Kidney tubule cell (primary cell): Measurements from ENCODE around the gene EVI2A.
A peak's percentile ranks its signal among the peaks of the same experiment; 100 is the strongest.
"Not testable (repeated sequence)": the region's sequence is repeated elsewhere in the genome, so short reads cannot be mapped to it uniquely, and the experiment has no call there.

Experiments
- DNase-seq: peaks from one replicate; pipeline ENCODE4 v3.0.0-alpha.2; 2018; ENCODE audit warnings: low spot score

Gene EVI2A

DNA sequence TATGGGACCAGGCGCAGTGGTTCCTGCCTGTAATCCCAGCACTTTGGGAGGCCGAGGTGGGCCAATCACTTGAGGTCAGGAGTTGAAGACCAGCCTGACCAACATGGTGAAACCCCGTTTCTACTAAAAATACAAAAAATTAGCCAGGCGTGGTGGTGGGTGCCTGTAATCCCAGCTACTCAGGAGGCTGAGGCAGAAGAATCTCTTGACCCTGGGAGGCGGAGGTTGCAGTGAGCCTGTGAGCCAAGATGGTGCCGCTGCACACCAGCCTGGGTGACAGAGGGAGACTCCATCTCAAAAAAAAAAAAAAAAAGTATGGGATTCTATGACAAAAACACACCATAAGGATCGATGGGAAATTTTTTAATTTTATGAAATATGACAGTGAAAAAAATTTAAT lies 9.2 kb downstream of the EVI2A start:
- DNase-seq = not testable (repeated sequence)

DNA sequence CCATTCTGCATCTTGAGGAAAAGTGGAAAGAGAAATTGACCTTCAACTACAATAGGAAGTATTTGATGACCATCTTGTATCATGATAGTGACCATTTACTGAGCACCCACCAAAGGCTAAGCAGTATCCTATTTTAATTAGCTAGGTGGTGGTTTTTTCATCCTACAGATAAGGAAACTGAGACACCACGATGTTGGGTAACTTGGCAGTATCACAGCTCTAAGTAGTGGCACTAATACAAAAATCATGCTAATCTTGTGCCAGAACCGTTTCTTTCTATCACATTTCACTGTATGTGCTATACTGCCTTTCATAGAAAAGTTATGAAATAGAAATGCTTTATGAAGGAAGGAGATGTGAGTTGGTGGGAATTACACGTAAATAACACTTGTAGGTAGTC lies 9.9 kb downstream of the EVI2A start:
- no peak for DNase-seq

DNA sequence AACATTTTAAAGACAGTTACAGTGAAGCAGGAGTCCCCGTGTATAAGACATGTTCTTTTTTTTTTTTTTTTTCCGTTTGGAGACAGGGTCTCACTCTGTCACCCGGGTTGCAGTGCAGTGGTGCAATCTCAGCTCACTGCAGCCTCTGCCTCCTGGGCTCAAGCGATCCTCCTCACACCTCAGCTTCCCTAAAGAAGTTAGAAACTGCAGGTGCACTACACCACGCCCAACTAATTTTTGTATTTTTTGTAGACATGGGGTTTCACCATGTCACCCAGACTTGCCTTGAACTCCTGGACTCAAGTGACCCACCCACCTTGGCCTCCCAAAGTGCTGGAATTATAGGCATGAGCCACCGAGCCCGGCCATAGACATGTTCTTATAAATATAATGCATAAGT lies 10.5 kb downstream of the EVI2A start:
- no peak for DNase-seq

DNA sequence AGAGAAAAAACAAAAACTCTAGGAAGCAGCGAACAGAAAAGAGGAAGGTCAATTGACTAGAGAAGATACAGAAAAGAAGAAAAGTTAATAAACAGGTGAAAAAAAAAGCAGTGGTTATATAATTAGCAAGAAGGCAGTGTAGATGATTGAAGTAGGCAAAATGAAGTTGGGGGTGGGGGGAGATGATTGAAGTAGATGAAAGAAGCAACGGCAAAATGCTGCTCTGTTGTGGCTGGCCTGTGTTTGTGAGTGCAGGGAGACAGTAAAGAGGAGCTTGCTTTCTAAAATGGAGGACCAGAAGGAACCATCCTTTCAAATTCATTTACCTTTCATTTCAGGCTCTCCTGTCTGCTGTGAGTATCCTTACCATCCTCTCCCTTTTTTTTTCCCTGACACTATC lies 11.2 kb downstream of the EVI2A start:
- no peak for DNase-seq

DNA sequence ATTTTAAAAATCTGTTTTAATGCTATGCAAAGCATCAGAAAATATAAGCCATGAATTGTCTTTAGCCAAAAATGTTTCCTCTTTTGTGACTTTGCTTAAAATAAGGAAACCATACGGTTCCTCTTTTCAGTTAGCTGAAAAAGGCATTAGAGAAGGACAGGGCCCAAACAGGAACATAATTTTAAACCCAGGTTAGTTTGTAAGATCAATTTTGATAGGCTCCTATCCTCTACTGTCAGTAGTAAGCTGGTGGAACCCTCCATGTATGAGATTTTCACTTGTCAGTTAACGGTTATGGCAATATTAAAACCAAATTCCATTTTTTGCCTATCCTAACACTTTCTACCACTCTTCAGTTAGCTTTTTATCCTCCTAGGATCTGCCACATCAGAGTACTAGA lies 11.9 kb downstream of the EVI2A start:
- DNase-seq = no peak

DNA sequence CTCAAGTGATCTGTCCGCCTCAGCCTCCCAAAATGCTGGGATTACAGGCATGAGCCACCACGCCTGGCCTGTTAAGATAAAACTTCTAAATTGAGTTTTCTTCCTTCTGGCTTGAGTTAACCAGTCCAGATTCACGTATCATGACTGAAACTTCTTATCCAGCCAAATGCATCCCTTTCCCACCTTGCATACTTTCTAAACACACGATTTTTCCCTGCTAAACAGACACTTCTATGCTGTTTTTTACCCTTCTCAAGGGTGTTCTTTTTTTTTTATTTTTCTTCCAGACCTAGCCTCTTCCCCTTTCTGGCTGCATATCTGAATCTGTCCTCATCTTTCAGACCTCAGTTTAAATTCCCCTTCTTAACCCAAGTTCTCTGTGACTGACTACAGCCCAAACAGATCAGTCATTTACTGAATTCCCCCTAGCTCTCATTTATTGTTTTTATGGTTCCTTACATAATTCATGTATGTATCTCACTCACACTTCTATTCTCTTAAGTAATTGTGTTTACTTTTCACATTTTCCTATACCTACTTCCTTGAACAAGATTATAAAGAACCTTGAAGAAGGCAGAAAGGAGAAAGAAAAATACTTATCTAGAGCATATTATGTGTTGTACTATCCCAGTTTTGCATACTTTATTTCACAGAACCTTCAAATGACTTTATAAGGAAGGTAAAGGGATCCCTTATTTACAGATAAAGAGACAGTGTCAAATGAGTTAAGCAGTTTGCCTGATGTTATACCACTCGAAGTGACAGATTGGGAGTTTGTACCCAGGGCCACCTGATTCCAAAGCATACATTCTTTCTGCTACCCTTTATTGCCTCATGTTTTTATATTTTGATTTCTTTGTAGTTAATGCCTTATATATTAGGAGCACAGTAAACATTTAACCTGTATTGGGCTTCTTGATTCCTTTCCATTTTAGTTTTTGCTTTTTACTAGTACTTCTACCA lies 12.8 kb downstream of the EVI2A start:
- DNase-seq = no peak

DNA sequence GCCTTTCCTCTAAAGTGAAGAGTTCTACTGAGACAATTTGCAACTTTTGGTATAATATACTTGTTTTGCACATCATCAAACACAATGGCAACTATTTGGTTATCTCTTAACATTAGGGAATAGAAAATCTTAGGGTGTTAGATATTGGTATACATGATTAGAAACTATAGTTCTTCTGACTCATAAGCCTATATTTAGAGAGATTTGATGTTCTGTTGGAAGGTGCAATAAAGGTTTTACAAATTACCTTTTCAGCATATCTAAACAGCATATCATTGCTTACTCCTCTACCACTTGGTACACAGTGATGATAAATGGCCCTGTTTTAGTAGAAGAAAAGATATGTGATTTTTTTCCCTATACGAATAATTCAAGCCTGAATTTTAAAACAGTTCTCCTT lies 13.8 kb downstream of the EVI2A start:
- no peak for DNase-seq

DNA sequence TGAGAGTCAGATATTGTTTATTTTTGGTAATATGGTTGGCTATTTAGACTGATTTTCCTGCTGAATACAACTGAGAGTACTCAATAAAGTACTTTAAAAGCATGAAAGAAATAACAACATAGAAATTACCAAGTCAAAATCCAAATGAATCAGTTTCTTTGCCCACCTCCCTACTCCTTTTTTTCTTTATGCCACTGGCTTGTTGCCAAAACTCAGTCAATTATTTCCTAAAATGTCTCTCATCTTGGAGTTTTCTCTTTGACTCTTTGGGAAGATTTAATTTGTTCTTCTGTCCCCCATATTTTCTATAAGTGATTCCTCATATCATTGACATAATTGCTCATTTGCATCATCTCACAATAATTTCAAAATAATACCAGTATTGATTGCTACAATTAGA lies 21.8 kb downstream of the EVI2A start:
- peak; percentile 41 for DNase-seq

DNA sequence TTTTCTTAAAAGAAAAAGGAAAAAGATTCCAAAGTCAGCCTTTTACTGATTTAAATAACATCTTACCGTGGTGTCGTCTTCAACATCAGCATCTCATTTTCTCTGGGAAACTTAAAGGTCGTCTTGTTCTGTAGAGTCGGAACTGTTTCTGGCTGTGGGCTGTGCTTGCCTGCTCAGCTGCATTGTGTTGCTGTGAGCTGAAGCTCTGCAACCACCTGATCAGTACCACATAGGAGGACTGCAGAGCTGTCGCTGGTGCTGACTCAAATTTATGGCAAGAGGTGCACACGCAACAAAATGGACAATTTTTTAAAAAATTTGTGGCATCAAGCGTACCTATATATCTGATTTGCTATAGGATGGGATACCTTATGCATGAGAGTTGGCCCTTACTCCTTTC lies 24.3 kb downstream of the EVI2A start, which contains the start of gene OMG:
Gene OMG (minus strand): TSS at position 150 of the 400 bp plus-strand sequence. CDS start 908 bp downstream, outside the sequence.
- DNase-seq = no peak

DNA sequence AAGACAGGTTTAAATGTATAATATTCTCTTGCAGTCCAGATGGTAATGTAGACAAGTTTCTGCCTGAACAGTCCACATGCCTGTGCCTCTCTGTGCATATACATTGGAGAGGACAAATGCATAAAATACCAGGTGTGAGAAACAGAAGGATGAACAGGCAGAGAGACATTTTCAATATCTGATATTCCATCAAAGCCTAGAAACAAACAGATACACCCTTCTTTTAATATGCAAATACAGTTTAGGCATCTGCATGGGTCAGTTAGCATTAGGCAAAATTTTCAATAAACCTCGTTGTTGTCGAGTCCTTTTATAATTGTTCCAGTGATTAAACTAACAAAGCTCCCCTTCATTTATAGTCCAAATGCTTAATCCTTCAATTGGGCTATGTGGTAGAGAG lies 25.3 kb downstream of the EVI2A start:
- DNase-seq = no peak

DNA sequence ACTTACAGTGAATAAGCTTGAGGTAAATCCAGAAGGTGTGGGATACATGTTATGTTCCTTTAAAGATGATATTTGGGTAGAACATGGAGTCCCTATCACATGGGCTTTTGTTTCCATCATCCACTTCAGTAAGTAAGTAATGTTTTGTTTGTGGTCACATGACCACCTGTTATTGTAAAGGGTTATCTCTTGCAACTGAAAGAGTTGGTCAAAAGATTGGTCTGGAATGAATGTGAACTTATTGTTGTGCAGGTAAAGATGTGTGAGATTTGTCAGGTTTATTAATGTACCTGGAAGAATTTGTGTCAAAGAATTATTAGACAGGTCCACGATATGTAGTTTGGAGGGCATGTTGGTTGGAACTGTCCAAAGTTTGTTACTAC lies 25.9 kb downstream of the EVI2A start:
- no peak for DNase-seq

DNA sequence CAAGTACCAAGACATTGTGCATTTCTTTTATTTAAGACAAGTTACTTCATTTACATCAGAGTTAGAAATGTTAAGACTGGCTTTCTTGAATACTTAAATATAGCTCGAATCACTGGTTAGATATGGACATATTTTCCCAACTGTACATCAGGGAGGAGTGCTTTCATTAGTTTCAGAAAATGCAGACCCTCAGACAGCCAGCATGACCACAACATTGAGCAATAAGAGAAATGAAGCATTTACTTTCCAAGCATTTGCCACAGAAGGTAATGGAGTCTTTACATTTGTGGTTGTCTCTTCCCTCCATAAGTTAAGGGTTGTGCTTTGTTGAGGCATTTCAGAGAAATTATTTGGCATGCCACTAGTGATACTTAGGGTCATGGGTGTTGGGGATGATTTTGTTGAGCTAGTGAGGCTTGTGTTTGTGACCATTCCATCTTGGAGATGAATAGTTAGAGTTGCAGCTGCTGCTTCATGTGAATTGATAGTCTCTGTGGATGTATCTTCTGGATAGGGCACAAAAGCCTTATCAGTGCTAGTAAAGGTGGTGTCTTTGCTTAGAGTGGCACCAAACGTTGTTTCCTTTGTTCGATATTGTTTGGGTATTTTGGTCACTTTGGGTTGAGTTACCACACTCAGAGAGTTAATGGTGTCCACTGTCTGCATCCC lies 26.5 kb downstream of the EVI2A start:
- DNase-seq = no peak

DNA sequence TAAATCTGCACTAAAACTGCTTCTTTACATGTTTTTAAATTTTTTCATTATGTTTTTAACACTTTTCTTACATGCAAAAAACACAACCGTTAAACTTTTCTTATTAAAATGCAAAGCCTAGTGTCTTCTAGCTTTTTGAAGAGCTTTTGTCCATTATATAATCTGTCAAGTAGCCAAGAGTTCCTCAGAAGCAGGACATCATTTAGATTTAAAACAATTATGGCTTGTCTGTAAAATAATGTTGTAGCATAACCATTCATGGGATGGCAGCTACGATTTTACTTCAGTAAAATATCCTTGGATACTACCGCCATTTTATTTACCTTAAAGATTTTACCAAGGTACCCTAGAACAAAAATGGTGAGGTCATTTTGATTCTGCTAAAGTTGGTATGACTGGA lies 27.2 kb downstream of the EVI2A start:
- DNase-seq = no peak

DNA sequence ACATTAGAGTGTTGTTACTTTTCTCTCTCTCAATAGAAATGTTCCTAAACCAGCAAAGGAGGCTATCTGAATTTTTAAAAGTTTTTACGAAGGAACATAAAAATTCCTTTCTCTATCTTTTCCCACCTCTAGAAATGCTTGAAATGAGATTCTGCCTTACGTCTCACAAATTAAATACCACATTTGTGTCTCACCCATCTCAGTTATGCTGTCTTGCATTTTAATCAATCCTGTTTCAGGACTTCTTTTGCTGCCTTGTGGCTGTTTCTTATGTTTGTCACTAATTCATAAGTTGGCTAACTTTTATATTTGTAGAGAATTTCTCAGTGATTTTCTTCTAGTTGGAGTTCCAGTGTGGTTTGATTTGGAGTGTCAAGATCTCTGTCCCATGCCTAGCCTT lies 27.8 kb downstream of the EVI2A start:
- no peak for DNase-seq

DNA sequence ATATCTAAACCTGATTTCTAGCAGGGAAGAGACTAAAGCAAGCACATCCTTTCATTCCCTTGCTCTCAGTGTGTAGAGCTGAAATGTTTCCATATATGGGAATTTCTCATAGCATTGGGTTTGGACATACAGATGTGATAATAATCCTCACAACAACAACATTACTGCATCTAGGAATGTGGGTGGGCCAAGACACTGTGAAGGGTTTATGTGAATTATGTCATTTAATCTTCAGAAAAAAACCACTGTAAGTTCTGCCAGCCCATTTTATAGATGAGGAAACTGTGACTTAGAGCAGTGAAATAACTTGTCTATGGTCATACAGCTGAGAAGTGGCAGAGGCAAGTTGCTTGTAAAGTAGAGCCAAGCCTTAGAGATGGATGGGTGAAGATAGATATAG lies 29.6 kb downstream of the EVI2A start:
- no peak for DNase-seq

DNA sequence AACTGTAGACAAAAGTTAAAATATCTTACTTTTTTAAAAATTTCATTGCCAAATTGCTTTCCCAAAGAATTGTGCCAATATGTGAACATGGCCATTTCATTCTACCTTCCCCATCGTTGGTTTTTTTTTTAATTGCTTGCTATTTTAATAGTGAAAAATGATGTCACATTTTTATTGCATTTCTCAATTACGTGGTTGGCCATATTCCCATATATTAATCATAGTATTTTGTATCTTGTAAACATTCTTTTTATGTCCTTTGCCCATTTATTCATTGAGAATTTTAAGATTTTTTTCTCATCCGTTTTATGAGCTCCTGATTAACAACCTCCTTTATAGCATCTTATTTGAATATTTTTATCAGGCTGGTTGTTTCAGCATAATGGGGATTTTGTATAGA lies 31.6 kb downstream of the EVI2A start:
- DNase-seq = no peak

DNA sequence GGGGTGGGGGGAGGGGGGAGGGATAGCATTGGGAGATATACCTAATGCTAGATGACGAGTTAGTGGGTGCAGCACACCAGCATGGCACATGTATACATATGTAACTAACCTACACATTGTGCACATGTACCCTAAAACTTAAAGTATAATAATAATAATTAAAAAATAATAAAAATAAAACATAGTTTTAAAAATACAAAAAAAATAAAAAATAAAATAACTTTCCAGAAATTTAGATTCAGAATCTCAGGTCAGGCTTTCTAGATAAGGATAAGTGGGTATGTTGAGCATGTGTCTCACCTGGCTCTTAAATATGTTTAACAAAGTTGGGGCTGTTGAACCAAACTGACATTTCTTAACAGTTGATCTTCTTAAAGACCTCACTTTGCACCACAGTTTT lies 33.5 kb downstream of the EVI2A start:
- DNase-seq = not testable (repeated sequence)

DNA sequence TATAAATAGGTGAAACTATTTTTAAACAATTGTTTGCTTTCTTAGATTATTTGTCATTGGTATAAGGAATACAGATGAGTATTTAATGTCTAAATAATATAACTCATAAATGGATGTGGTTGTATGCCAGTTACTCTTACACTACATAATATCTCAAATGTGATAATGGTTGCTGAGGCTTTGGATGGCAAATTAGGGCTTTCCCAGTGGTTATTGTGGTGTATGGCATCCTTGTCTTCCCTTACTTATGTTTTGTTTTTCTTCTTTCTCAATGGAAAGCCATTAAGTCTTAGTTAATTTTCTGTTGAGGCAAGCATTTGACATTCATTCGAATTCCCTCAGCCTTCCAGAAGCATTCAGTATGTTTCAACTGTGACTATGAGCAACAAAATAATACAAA lies 34.8 kb downstream of the EVI2A start:
- DNase-seq = no peak

DNA sequence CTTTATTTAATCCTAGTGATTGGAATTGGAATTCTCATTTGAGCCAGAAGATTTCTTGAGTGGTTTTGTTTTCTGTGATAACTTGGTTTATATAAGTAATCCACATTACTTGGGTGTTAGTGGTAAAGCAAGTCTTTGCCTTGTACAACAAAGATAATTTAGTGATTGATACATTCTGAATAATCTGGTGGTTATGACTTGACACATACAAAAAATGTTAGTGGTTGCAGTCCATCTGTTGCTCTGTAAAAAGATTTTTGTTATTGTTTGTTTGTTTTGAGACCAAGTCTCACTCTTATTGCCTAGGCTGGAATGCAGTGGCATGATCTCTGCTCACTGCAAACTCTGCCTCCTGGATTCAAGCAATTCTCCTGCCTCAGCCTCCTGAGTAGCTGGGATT lies 37.6 kb downstream of the EVI2A start:
- DNase-seq = no peak

DNA sequence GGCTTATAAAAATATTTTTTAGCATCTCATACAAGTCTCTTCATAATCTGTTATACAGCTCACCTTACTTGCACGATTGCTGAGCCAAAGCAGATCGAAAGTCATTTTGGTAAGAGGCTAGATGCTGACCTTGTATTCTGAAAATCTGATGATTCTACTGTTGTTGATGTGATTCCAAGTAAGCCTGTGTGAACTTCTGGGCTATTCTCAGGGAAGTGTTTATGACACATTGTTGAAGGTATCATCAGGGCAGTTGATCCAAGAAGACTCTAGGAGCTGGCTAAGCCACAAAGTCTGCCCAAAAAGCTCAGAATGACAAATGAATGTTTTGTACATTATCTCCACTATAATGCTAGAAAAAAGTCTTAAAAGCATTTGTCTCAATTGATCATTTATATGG lies 40.4 kb downstream of the EVI2A start:
- no peak for DNase-seq

DNA sequence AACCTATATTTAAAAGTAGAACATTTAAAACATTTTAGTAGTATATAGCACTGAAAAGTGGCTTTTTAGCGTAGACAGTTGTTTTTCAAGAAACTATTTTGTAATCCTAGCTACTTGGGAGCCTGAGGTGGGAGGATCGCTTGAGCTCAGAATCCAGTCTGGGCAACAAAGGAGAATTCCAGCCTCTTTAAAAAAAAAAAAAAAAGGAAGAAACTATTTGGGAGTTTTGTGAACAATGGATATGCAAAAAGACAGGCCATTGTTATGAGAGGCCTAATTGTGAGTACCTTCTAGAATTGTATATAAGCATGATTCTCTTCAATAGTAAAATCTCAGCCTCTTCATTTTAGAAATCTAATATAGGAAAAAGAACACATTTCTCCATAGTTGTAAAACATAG lies 42.0 kb downstream of the EVI2A start:
- no peak for DNase-seq

DNA sequence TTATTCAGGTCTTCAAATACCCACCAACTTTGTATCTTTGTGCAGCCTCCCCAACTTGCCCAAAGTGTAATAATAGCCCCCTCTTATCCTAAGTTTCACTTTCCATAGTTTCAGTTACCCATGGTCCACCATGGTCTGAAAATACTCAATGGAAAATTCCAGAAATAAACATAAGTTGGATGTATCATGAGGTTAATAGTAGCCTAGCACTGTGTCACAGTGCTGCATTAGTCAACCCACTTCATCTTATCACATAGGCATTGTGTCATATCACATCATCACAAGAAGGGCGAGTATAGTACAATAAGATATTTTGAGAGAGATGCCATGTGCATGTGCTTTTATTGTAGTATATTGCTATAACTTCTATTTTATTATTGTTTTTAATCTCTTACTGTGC lies 46.3 kb downstream of the EVI2A start:
- no peak for DNase-seq

DNA sequence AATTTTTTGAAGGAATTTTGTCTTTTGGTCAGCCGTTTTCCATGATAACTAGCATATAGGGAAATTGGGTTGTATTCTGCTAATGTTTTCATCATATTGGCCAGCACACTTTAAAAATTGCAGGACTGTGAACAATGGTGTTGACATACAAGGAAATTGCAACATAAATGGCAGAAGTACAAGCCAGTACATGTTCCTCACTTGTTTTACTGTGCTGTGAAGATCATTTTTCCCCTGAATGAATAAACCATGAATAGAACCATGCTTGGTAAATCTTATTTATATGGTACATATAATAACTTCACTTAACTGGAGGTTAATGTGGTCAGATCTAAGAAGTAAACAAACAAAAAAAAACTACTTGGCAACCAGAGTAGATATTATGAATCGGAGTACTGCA lies 47.2 kb downstream of the EVI2A start:
- DNase-seq = no peak

DNA sequence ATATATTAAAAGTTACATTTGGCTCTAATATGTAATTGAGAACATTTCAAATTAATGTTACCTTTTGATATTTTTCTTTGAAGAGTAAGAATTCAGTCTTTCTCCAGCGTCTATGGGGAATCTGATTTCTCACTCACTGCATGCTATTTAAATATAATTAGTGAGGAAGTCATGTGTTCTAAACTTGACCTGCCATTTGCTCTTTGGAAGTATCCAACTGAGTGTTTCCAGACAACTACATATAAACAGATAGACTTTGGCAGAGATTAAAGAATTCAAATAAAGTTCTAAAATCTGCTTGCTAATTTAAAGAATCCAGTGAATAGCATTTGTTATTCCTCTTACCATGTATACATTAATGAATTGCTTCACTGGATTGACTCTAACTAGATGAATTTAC lies 47.9 kb downstream of the EVI2A start:
- no peak for DNase-seq
